Measurements from ENCODE around the gene PLCB3. TPM values are rescaled to one million over a fixed set of nuclear protein-coding genes. Genes with fewer than 3 reads are reported as not detected.

The PLCB3 gene
- total and polyA plus RNA-seq, 2 of the 13 experiments (the other 11 are each of a cell fraction or from before 2014, with no cell fraction given): 7.5 to 13.8 TPM

GRCh38 chr11:64240435-64241240 is 10.7 kb upstream of the PLCB3 start, which contains the start of gene FKBP2 (continued):
- TF ChIP-seq KMT2A (CRISPR knock-in tag; IDR thresholded peaks at IDR 0.05) (0 out of 2 replicates have a peak, but pooled peaks have one; percentile 36), ATF2 (CRISPR knock-in tag; IDR thresholded peaks at IDR 0.05) (peak; percentile 51; the same call in 1 of the 2 replicates), GZF1 (CRISPR knock-in tag; IDR thresholded peaks at IDR 0.05) (no peak; the same call in 1 of the 2 replicates), ZSCAN9 (CRISPR knock-in tag; IDR thresholded peaks at IDR 0.05; ENCODE audit: borderline replicate concordance) (0 out of 2 replicates have a peak, but pooled peaks have one; percentile 20), SALL2 (CRISPR knock-in tag; IDR thresholded peaks at IDR 0.05) (peak; percentile 97), ZNF598 (CRISPR knock-in tag; IDR thresholded peaks at IDR 0.05; ENCODE audit: borderline replicate concordance) (peak; percentile 40; the same call in 1 of the 2 replicates), RAD21 (CRISPR knock-in tag; IDR thresholded peaks at IDR 0.05) (no peak), NR0B2 (CRISPR knock-in tag; IDR thresholded peaks at IDR 0.05) (no peak), SPEN (CRISPR knock-in tag; IDR thresholded peaks at IDR 0.05; ENCODE audit: low read depth) (peak; percentile 74; the same call in 1 of the 2 replicates), IKZF4 (CRISPR knock-in tag; IDR thresholded peaks at IDR 0.05; ENCODE audit: borderline replicate concordance, low read depth, not compliant biosample characterization) (no peak), EP300 (IDR thresholded peaks at IDR 0.05; ENCODE audit: low read depth in 2 of 2, low read length in 2 of 2) (no peak), EP300 (CRISPR knock-in tag; IDR thresholded peaks at IDR 0.05; ENCODE audit: borderline replicate concordance) (no peak), FOXO4 (CRISPR knock-in tag; conservative IDR thresholded peaks at IDR 0.05) (no peak), KDM1A (CRISPR knock-in tag; IDR thresholded peaks at IDR 0.05) (no peak), PCBP1 (IDR thresholded peaks at IDR 0.05; ENCODE audit: borderline replicate concordance, low read depth, low read length) (no peak), ZBTB43 (CRISPR knock-in tag; conservative IDR thresholded peaks at IDR 0.05) (peak; percentile 63; the same call in 1 of the 2 replicates), SMC3 (IDR thresholded peaks at IDR 0.05; ENCODE audit: low read length) (no peak), SNAPC5 (CRISPR knock-in tag; IDR thresholded peaks at IDR 0.05; ENCODE audit: borderline replicate concordance) (no peak; the same call in 1 of the 2 replicates), ZNF468 (CRISPR knock-in tag; IDR thresholded peaks at IDR 0.05) (no peak), SP1 (IDR thresholded peaks at IDR 0.05) (no peak), SP1 (CRISPR knock-in tag; IDR thresholded peaks at IDR 0.05) (peak; percentile 75; the same call in 1 of the 2 replicates), RNF2 (conservative IDR thresholded peaks at IDR 0.05; ENCODE audit: low read depth) (no peak), MLX (CRISPR knock-in tag; IDR thresholded peaks at IDR 0.05) (no peak), GFI1 (CRISPR knock-in tag; IDR thresholded peaks at IDR 0.05; ENCODE audit: borderline replicate concordance) (no peak), ZSCAN31 (CRISPR knock-in tag; IDR thresholded peaks at IDR 0.05; ENCODE audit: low read depth) (no peak)
